HUES64 (cell line): ENCODE data around the gene LATS2.

Source experiments
- H3K27ac ChIP-seq: 2 replicates; pipeline ENCODE4 v1.7.0; 2013; ENCODE audit warnings: low read depth, low read length, inconsistent platforms
- H3K27me3 ChIP-seq: 2 replicates; pipeline ENCODE4 v1.6.1; 2013; ENCODE audit warnings: mild to moderate bottlenecking, low read length; ENCODE audit not compliant: insufficient read depth
- H3K36me3 ChIP-seq: 2 replicates; pipeline ENCODE4 v1.6.1; 2013; ENCODE audit warnings: mild to moderate bottlenecking, low read length; ENCODE audit not compliant: insufficient read depth
- H3K4me1 ChIP-seq: 2 replicates; pipeline ENCODE4 v1.6.1; 2013; ENCODE audit warnings: mild to moderate bottlenecking, low read length, moderate library complexity; ENCODE audit not compliant: insufficient read depth
- H3K4me3 ChIP-seq: 2 replicates; pipeline ENCODE4 v1.5.1; 2013; ENCODE audit warnings: mild to moderate bottlenecking, low read length, moderate library complexity
- H3K9ac ChIP-seq: 2 replicates; pipeline ENCODE4 v1.6.1; 2013; ENCODE audit warnings: mild to moderate bottlenecking, low read depth, low read length
- H3K9me3 ChIP-seq: 2 replicates; pipeline ENCODE4 v1.6.1; 2013; ENCODE audit warnings: low read depth, low read length; ENCODE audit not compliant: insufficient read depth
- WGBS: fragments of 150-250, 120-280 bp; methylation state at CpG from one replicate; pipeline ENCODE4 v1.1.7; 2013; ENCODE audit warnings: missing lambda C conversion rate; 5-methylcytosine and 5-hydroxymethylcytosine counted together

The LATS2 gene

GRCh38 chr13:21047087-21047486 is 14.3 kb downstream of the LATS2 start:
- Histone ChIP-seq H3K9ac (no peak overlapping the region; the same call in 1 of the 2 replicates), H3K36me3 (peaks cover 40% of the 10 kb centered on the region), H3K9me3 (no peaks in the 10 kb centered on the region), H3K27ac (no peak overlapping the region), H3K27me3 (no peaks in the 10 kb centered on the region), H3K4me1 (peaks cover 8% of the 10 kb centered on the region), H3K4me3 (no peak overlapping the region)
- 95% methylated on average over 9 of the region's 9 CpGs for WGBS

GRCh38 chr13:21046203-21046602 is 15.2 kb downstream of the LATS2 start:
- no peaks in the 10 kb centered on the region for H3K9me3 ChIP-seq
- H3K27me3 ChIP-seq = no peaks in the 10 kb centered on the region
- WGBS = 97% methylated on average over 7 of the region's 7 CpGs
- no peak overlapping the region for H3K4me3 ChIP-seq
- no peak overlapping the region for H3K9ac ChIP-seq
- H3K27ac ChIP-seq = no peak overlapping the region
- peaks cover 8% of the 10 kb centered on the region for H3K4me1 ChIP-seq
- peaks cover 40% of the 10 kb centered on the region for H3K36me3 ChIP-seq

DNA sequence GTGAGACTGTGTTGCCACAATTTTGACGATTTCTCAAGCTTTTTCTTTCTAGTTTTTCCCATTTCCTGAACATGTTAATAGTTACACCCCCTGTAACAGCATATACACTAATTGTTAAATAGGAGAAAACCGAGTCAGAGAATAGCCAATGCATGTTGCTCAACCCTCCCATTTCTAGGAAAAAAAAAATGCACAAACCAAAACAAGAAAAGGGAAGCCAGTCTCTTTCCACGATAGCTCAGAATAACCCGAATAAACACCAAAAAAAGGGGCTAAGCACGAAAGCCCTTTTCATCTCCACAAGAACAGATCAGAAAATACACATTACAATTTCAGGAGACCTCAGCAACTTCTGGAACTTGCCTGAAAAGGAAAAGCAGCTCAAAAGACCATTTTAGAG is 16.3 kb downstream of the LATS2 start:
- 92% methylated on average over 5 of the region's 5 CpGs for WGBS
- H3K4me1 ChIP-seq = peaks cover 8% of the 10 kb centered on the region
- H3K27me3 ChIP-seq = no peaks in the 10 kb centered on the region
- H3K27ac ChIP-seq = no peak overlapping the region
- H3K9me3 ChIP-seq = no peaks in the 10 kb centered on the region
- H3K36me3 ChIP-seq = peaks cover 40% of the 10 kb centered on the region
- H3K9ac ChIP-seq = no peak overlapping the region
- no peak overlapping the region for H3K4me3 ChIP-seq

GRCh38 chr13:21043898-21044297 is 17.5 kb downstream of the LATS2 start:
- H3K4me3 ChIP-seq = no peak overlapping the region
- no peaks in the 10 kb centered on the region for H3K27me3 ChIP-seq
- 94% methylated on average over 2 of the region's 2 CpGs for WGBS
- H3K9me3 ChIP-seq = no peaks in the 10 kb centered on the region
- H3K4me1 ChIP-seq = peaks cover 7% of the 10 kb centered on the region
- H3K36me3 ChIP-seq = peaks cover 40% of the 10 kb centered on the region
- H3K27ac ChIP-seq = no peak overlapping the region
- no peak overlapping the region for H3K9ac ChIP-seq

GRCh38 chr13:21040120-21040826 is 21.1 kb downstream of the LATS2 start:
- Histone ChIP-seq H3K27me3 (no peaks in the 10 kb centered on the region), H3K4me3 (no peak overlapping the region), H3K4me1 (peaks cover 11% of the 10 kb centered on the region), H3K9me3 (no peaks in the 10 kb centered on the region), H3K36me3 (peaks cover 30% of the 10 kb centered on the region), H3K27ac (no peak overlapping the region), H3K9ac (no peak overlapping the region)
- WGBS = 90% methylated on average over 15 of the region's 15 CpGs

DNA sequence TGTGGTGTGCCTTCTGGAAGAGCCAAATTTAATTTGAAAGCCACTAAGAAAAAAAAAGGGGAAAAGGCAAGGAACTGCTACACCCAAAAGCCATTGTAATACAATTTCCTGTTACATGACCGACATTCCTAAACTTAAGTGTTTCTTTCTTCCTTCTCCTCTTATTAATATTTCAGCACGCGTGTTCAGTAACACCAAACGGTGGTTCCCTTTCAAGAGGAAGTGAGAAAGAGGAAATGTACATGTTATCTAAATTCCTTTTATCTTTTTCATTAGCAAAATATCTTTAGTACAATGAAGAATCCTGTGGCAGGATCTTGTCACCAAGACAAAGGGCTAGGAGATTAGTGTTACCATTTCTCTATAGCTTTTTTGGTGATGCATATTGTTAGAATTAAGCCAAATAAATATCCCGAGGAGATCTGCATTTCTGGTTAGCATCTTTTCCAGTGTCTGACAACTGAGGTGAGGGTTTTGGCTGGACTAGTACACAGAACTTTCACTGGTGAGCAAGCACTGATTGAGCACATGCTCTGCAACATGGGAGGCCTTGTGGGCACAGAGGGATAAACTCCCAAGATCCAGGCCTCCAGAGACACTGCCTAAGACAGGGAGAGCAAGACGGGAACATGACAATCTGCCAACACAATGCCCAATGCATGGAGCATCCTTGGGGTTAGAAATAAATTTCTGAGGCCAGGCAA is 22.1 kb downstream of the LATS2 start:
- Histone ChIP-seq H3K4me3 (no peak overlapping the region), H3K27ac (peak overlapping the region; percentile 67), H3K4me1 (peaks cover 17% of the 10 kb centered on the region), H3K9ac (no peak overlapping the region), H3K27me3 (no peaks in the 10 kb centered on the region), H3K36me3 (peaks cover 20% of the 10 kb centered on the region), H3K9me3 (no peaks in the 10 kb centered on the region)
- WGBS = 81% methylated on average over 3 of the region's 6 CpGs

GRCh38 chr13:21037656-21038055 is 23.7 kb downstream of the LATS2 start:
- WGBS = 92% methylated on average over 8 of the region's 8 CpGs
- no peak overlapping the region for H3K27ac ChIP-seq
- no peak overlapping the region for H3K9ac ChIP-seq
- H3K4me1 ChIP-seq = peaks cover 24% of the 10 kb centered on the region
- H3K9me3 ChIP-seq = no peaks in the 10 kb centered on the region
- H3K36me3 ChIP-seq = 0 out of 2 replicates have a peak, but pooled peaks cover 5% of the 10 kb centered on the region
- no peaks in the 10 kb centered on the region for H3K27me3 ChIP-seq
- H3K4me3 ChIP-seq = no peak overlapping the region

GRCh38 chr13:21035498-21035897 is 25.9 kb downstream of the LATS2 start:
- H3K4me3 ChIP-seq = no peak overlapping the region
- H3K36me3 ChIP-seq = no peaks in the 10 kb centered on the region
- H3K4me1 ChIP-seq = peaks cover 24% of the 10 kb centered on the region
- H3K27me3 ChIP-seq = no peaks in the 10 kb centered on the region
- 75% methylated on average over 5 of the region's 5 CpGs for WGBS
- no peak overlapping the region for H3K27ac ChIP-seq
- H3K9me3 ChIP-seq = no peaks in the 10 kb centered on the region
- H3K9ac ChIP-seq = no peak overlapping the region

GRCh38 chr13:21034603-21035191 is 26.7 kb downstream of the LATS2 start:
- no peak overlapping the region for H3K9ac ChIP-seq

DNA sequence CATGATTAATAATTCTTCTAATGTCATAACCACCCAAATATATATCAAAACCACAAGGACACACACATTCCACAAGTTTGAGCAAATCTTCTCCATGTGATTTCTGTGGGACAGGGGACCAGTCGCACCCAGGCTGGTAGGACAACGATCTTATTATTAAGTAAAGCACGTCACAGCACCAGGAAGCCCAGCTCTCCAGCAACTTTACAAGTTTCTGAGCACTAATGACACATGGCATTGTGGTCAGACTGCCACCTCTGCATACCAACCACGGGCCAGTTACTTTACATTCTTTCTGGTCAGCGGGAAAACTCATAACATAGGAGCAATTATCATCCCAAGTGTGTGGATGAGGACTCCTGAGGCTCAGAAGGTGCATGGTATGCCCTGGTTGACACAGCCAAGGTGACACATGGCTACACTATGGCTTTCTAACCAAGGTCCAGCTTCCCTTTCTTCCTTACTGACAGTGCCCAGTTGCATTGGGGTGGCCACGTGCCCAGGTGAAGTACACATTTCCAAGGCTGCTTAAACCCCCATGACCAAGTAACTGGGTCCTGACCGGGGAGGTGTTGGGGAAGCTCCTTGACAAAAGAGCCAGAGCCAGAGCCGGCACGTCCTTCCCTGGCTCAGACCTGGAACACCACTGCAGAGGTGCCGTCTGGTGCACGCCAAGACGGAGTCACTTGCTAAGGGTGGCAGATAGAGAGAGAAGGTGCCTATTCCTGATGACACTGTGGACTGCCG is 27.4 kb downstream of the LATS2 start:
- Histone ChIP-seq H3K4me1 (peaks cover 17% of the 10 kb centered on the region), H3K4me3 (no peak overlapping the region), H3K9ac (no peak overlapping the region), H3K27me3 (no peaks in the 10 kb centered on the region), H3K9me3 (no peaks in the 10 kb centered on the region), H3K36me3 (0 out of 2 replicates have a peak, but pooled peaks cover under 1% of the 10 kb centered on the region), H3K27ac (no peak overlapping the region)
- WGBS = 92% methylated on average over 13 of the region's 13 CpGs

More at GRCh38 chr13:21034603-21035191, 26.7 kb downstream of the LATS2 start:
- no peaks in the 10 kb centered on the region for H3K36me3 ChIP-seq
- no peaks in the 10 kb centered on the region for H3K9me3 ChIP-seq
- H3K4me1 ChIP-seq = peaks cover 24% of the 10 kb centered on the region
- no peak overlapping the region for H3K4me3 ChIP-seq
- no peak overlapping the region for H3K27ac ChIP-seq
- H3K27me3 ChIP-seq = no peaks in the 10 kb centered on the region
- WGBS = 60% methylated on average over 5 of the region's 8 CpGs
